Activated gamma-delta T cell treated with anti-CD3 and anti-CD28 coated beads, Interleukin-2, amount 50 U/mL, for 16 hours (primary cell): Measurements from ENCODE around the gene IL1RAPL1.

Experiments used
- DNase-seq: peaks from one replicate; pipeline ENCODE4 v3.0.0-alpha.2; 2020; ENCODE audit warnings: low read depth

The IL1RAPL1 gene

GRCh38 chrX:29652484-29652883 is 1065.2 kb downstream of the IL1RAPL1 start:
- no peak for DNase-seq

GRCh38 chrX:29653721-29654120 is 1066.5 kb downstream of the IL1RAPL1 start:
- DNase-seq: no peak

- DNase-seq: no peak
Observed at GRCh38 chrX:29659911-29660310, 1072.7 kb downstream of the IL1RAPL1 start.

GRCh38 chrX:29661290-29661689 is 1074.0 kb downstream of the IL1RAPL1 start:
- no peak for DNase-seq

GRCh38 chrX:29662101-29662500 is 1074.9 kb downstream of the IL1RAPL1 start:
- DNase-seq: no peak

GRCh38 chrX:29662759-29663503 is 1075.7 kb downstream of the IL1RAPL1 start:
- no peak for DNase-seq

- no peak for DNase-seq
Observed at GRCh38 chrX:29665532-29665931, 1078.3 kb downstream of the IL1RAPL1 start.

GRCh38 chrX:29666366-29666765 is 1079.1 kb downstream of the IL1RAPL1 start:
- DNase-seq: no peak

GRCh38 chrX:29671421-29671820 is 1084.2 kb downstream of the IL1RAPL1 start:
- DNase-seq: no peak

- DNase-seq: no peak
Observed at GRCh38 chrX:29687687-29688086, 1100.4 kb downstream of the IL1RAPL1 start.

GRCh38 chrX:29690061-29690460 is 1102.8 kb downstream of the IL1RAPL1 start:
- no peak for DNase-seq

GRCh38 chrX:29691044-29691443 is 1103.8 kb downstream of the IL1RAPL1 start:
- DNase-seq: no peak

GRCh38 chrX:29693912-29694311 is 1106.7 kb downstream of the IL1RAPL1 start:
- DNase-seq: no peak

GRCh38 chrX:29699239-29699638 is 1112.0 kb downstream of the IL1RAPL1 start:
- no peak for DNase-seq

- DNase-seq: no peak
Observed at GRCh38 chrX:29707088-29707487, 1119.8 kb downstream of the IL1RAPL1 start.

- no peak for DNase-seq
Observed at GRCh38 chrX:29721152-29721551, 1133.9 kb downstream of the IL1RAPL1 start.

GRCh38 chrX:29724316-29724715 is 1137.1 kb downstream of the IL1RAPL1 start:
- no peak for DNase-seq

GRCh38 chrX:29726811-29727210 is 1139.6 kb downstream of the IL1RAPL1 start:
- DNase-seq: no peak

GRCh38 chrX:29728639-29729038 is 1141.4 kb downstream of the IL1RAPL1 start:
- no peak for DNase-seq

- no peak for DNase-seq
Observed at GRCh38 chrX:29744966-29745365, 1157.7 kb downstream of the IL1RAPL1 start.

- DNase-seq: no peak
Observed at GRCh38 chrX:29746326-29746725, 1159.1 kb downstream of the IL1RAPL1 start.

GRCh38 chrX:29762006-29762405 is 1174.8 kb downstream of the IL1RAPL1 start:
- DNase-seq: no peak

GRCh38 chrX:29775890-29776289 is 1188.6 kb downstream of the IL1RAPL1 start:
- no peak for DNase-seq

GRCh38 chrX:29787656-29788055 is 1200.4 kb downstream of the IL1RAPL1 start:
- no peak for DNase-seq
